GM23338 (cell line): ENCODE measurements around the gene KCNH6. TPM values are rescaled to one million over a fixed set of nuclear protein-coding genes. Genes with fewer than 3 reads are reported as not detected.

Experiments used
- ATAC-seq: fragments of 200-7000 bp; cut with Tn5 transposase; 3 replicates; pipeline ENCODE4 v1.9.1; 2020
- DNase-seq: peaks from one replicate; pipeline ENCODE4 v3.0.0-alpha.2; 2015; ENCODE audit warnings: low spot score
- H2AFZ ChIP-seq: fragments of 200-600 bp; sonication (generic); 2 replicates; pipeline ENCODE4 v1.8.0; 2016; ENCODE audit warnings: antibody characterized with exemption, mild to moderate bottlenecking, moderate library complexity
- H3F3A ChIP-seq: fragments of 200-600 bp; sonication (generic); replicated peaks from 2 replicates; pipeline ENCODE4 v1.8.0; 2017; ENCODE audit warnings: antibody characterized with exemption, mixed run types, low read depth
- H3K27ac ChIP-seq: fragments of 200-600 bp; sonication (generic); 2 replicates; pipeline ENCODE4 v1.6.1; 2016; ENCODE audit warnings: low read depth
- H3K27me3 ChIP-seq: fragments of 200-600 bp; sonication (generic); 2 replicates; pipeline ENCODE4 v1.8.0; 2016; ENCODE audit warnings: mild to moderate bottlenecking, mixed run types, moderate library complexity; ENCODE audit not compliant: insufficient read depth
- H3K36me3 ChIP-seq: fragments of 200-600 bp; sonication (generic); 2 replicates; pipeline ENCODE4 v1.8.0; 2016; ENCODE audit warnings: mild to moderate bottlenecking; ENCODE audit not compliant: insufficient read depth
- H3K4me1 ChIP-seq: fragments of 200-600 bp; sonication (generic); 2 replicates; pipeline ENCODE4 v1.8.0; 2016; ENCODE audit warnings: mild to moderate bottlenecking, moderate library complexity; ENCODE audit not compliant: insufficient read depth
- H3K4me2 ChIP-seq: fragments of 200-600 bp; sonication (generic); 2 replicates; pipeline ENCODE4 v1.7.1; 2017; ENCODE audit warnings: mixed run types
- H3K4me3 ChIP-seq: fragments of 200-600 bp; sonication (generic); 2 replicates; pipeline ENCODE4 v1.6.1; 2016; ENCODE audit warnings: mixed run types
- H3K79me2 ChIP-seq: fragments of 200-600 bp; sonication (generic); replicated peaks from 2 replicates; pipeline ENCODE4 v1.8.0; 2017; ENCODE audit warnings: mild to moderate bottlenecking; ENCODE audit not compliant: insufficient read depth
- H3K9me2 ChIP-seq: fragments of 200-600 bp; sonication (generic); 2 replicates; pipeline ENCODE4 v1.8.0; 2017; ENCODE audit not compliant: insufficient read depth
- H4K20me1 ChIP-seq: fragments of 200-600 bp; sonication (generic); replicated peaks from 2 replicates; pipeline ENCODE4 v1.8.0; 2017; ENCODE audit warnings: mild to moderate bottlenecking; ENCODE audit not compliant: insufficient read depth
- H3K27ac Mint-ChIP-seq: 2 replicates; pipeline ENCODE4 v1.8.0; 2020; ENCODE audit warnings: inconsistent platforms, mild to moderate bottlenecking, moderate library complexity, mixed read lengths
- H3K27me3 Mint-ChIP-seq: 3 replicates; pipeline ENCODE4 v1.8.0; 2022; ENCODE audit warnings: low read depth, mild to moderate bottlenecking, moderate library complexity, mixed read lengths, inconsistent platforms; ENCODE audit not compliant: insufficient read depth, poor library complexity
- H3K36me3 Mint-ChIP-seq: 3 replicates; pipeline ENCODE4 v1.8.0; 2021; ENCODE audit warnings: low read depth, mild to moderate bottlenecking, inconsistent platforms, moderate library complexity, mixed read lengths
- H3K4me1 Mint-ChIP-seq: 3 replicates; pipeline ENCODE4 v1.8.0; 2020; ENCODE audit warnings: mild to moderate bottlenecking, inconsistent platforms, mixed read lengths
- H3K4me3 Mint-ChIP-seq: 3 replicates; pipeline ENCODE4 v1.8.0; 2021; ENCODE audit warnings: moderate library complexity, mild to moderate bottlenecking, inconsistent platforms, mixed read lengths
- H3K9me3 Mint-ChIP-seq: 3 replicates; pipeline ENCODE4 v1.8.0; 2020; ENCODE audit warnings: moderate library complexity, mild to moderate bottlenecking, inconsistent platforms, mixed read lengths
- CREB1 ChIP-seq: fragments of 250-450 bp; sonication (Bioruptor Pico); IDR thresholded peaks from 2 replicates; pipeline ENCODE4 v1.5.0; 2020; ENCODE audit warnings: low read depth, mild to moderate bottlenecking, moderate library complexity
- EZH2phosphoT487 ChIP-seq: fragments of 200-600 bp; sonication (generic); IDR thresholded peaks from one replicate; pipeline ENCODE4 v1.8.1; 2018; ENCODE audit warnings: antibody characterized with exemption; ENCODE audit not compliant: unreplicated experiment
- JUNB ChIP-seq: IDR thresholded peaks from one replicate; pipeline ENCODE4 v1.6.1; 2016; ENCODE audit warnings: antibody characterized with exemption; ENCODE audit not compliant: unreplicated experiment
- POLR2AphosphoS5 ChIP-seq: IDR thresholded peaks from 2 replicates; pipeline ENCODE4 v1.6.1; 2016; ENCODE audit warnings: antibody characterized with exemption, low read depth
- STAT1 ChIP-seq: IDR thresholded peaks from one replicate; pipeline ENCODE4 v1.6.1; 2016; ENCODE audit warnings: antibody characterized with exemption; ENCODE audit not compliant: unreplicated experiment
- ZNF114 ChIP-seq: fragments of 250-450 bp; sonication (Bioruptor Pico); IDR thresholded peaks from 2 replicates; pipeline ENCODE4 v1.5.0; 2020; ENCODE audit warnings: mild to moderate bottlenecking, moderate library complexity
- ZNF331 ChIP-seq: fragments of 250-450 bp; sonication (Bioruptor Pico); IDR thresholded peaks from 2 replicates; pipeline ENCODE4 v1.5.0; 2020; ENCODE audit warnings: low read depth, mild to moderate bottlenecking, moderate library complexity
- polyA plus RNA-seq: library from polyadenylated mRNA; unstranded; fragments of >200 nt; fragmentation: Nextera tagmentation; extraction: Ambion mirVana; gene quantifications from 2 replicates; pipeline ENCODE4 v1.2.1, GENCODE V29; 2016
- total RNA-seq: library from RNA; depleted of rRNA; stranded (reverse); fragments of >200 nt; shearing (Covaris generic); gene quantifications from 2 replicates; pipeline ENCODE4 v1.2.3, GENCODE V29; 2014
- TF ChIP-seq, protein P1 (sequence below): IDR thresholded peaks from 2 replicates; pipeline ENCODE4 v1.6.1; 2016; ENCODE audit warnings: antibody characterized with exemption
- TF ChIP-seq, protein P2 (sequence below): fragments of 250-450 bp; sonication (Bioruptor Pico); IDR thresholded peaks from 2 replicates; pipeline ENCODE4 v1.5.0; 2020; ENCODE audit warnings: mild to moderate bottlenecking, moderate library complexity
- TF ChIP-seq, protein P3 (sequence below): IDR thresholded peaks from one replicate; pipeline ENCODE4 v1.6.1; 2018; ENCODE audit warnings: antibody characterized with exemption; ENCODE audit not compliant: unreplicated experiment

KCNH6 gene
- total and polyA plus RNA-seq, 2 experiments from 2014 or later, result 1.3 to 2.8 TPM

DNA sequence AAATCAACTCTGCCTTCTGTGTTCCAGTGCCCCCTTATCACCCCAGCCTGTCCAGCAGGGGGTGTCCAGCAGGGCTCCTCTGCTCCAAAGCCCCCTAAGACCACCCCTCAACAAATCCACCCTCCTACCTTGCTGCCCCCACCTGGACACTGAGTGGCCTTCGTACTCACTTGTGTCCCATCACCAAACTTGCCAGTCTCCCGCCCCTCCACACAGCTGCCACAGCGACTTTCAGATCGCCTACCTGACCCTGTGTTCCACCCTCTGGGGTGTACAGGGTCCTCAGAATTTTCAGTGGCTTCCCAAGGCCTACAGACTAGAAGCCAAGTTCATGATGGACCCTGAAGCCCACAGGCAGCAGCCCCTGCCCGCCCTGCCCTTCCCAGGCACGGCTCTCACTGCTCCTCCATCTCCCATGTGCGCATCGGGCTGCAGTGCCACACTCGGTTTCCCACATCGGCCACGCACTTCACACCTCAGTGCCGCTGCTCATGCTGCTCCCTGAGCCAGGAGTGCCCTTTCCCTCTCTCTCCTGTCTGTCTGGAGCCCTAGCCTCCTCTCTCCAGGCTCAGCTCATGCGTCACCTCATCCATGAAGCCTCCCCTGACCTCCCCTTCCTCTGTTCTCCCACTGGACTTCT lies 11.8 kb downstream of the KCNH6 start:
- Histone ChIP-seq H3K4me3 (no peak overlapping the region), H3K4me2 (no peak overlapping the region), H3K27me3 (peaks cover 28% of the 10 kb centered on the region), H4K20me1 (no peaks in the 10 kb centered on the region), H3K36me3 (no peaks in the 10 kb centered on the region), H2AFZ (no peak overlapping the region), H3K79me2 (no peaks in the 10 kb centered on the region), H3K9me2 (no peaks in the 10 kb centered on the region), H3K27ac (no peak overlapping the region), H3F3A (no peaks in the 10 kb centered on the region), H3K4me1 (peaks cover 4% of the 10 kb centered on the region; the same call in 1 of the 2 replicates)
- Mint-ChIP-seq H3K4me3 (peak overlapping the region; percentile 12; the same call in 1 of the 3 replicates), H3K36me3 (no peaks in the 10 kb centered on the region; the same call in 1 of the 3 replicates), H3K9me3 (no peaks in the 10 kb centered on the region), H3K27me3 (peaks cover 22% of the 10 kb centered on the region), H3K4me1 (peaks cover 16% of the 10 kb centered on the region; the same call in 2 of the 3 replicates), H3K27ac (no peak overlapping the region)
- TF ChIP-seq POLR2AphosphoS5, result no peak
- no peak for TF ChIP-seq ZNF331 (CRISPR knock-in tag)
- no peak for TF ChIP-seq STAT1
- TF ChIP-seq, protein P1, sequence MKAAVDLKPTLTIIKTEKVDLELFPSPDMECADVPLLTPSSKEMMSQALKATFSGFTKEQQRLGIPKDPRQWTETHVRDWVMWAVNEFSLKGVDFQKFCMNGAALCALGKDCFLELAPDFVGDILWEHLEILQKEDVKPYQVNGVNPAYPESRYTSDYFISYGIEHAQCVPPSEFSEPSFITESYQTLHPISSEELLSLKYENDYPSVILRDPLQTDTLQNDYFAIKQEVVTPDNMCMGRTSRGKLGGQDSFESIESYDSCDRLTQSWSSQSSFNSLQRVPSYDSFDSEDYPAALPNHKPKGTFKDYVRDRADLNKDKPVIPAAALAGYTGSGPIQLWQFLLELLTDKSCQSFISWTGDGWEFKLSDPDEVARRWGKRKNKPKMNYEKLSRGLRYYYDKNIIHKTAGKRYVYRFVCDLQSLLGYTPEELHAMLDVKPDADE, result no peak
- no peak for TF ChIP-seq ZNF114 (CRISPR knock-in tag)
- DNase-seq (no peak), ATAC-seq (no peak)

DNA sequence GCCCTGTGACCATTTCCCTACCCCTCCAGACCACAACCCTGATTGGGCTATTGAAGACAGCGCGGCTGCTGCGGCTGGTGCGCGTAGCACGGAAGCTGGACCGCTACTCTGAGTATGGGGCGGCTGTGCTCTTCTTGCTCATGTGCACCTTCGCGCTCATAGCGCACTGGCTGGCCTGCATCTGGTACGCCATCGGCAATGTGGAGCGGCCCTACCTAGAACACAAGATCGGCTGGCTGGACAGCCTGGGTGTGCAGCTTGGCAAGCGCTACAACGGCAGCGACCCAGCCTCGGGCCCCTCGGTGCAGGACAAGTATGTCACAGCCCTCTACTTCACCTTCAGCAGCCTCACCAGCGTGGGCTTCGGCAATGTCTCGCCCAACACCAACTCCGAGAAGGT lies 12.5 kb downstream of the KCNH6 start:
- Histone ChIP-seq H3K4me2 (no peak overlapping the region), H2AFZ (no peak overlapping the region), H3K4me1 (peaks cover 4% of the 10 kb centered on the region; the same call in 1 of the 2 replicates), H3K4me3 (no peak overlapping the region), H4K20me1 (no peaks in the 10 kb centered on the region), H3K79me2 (no peaks in the 10 kb centered on the region), H3F3A (no peaks in the 10 kb centered on the region), H3K36me3 (no peaks in the 10 kb centered on the region), H3K27ac (no peak overlapping the region), H3K9me2 (no peaks in the 10 kb centered on the region), H3K27me3 (peaks cover 28% of the 10 kb centered on the region)
- DNase-seq (no peak), ATAC-seq (no peak)
- Mint-ChIP-seq H3K27ac (no peak overlapping the region), H3K9me3 (no peaks in the 10 kb centered on the region), H3K27me3 (peaks cover 24% of the 10 kb centered on the region), H3K36me3 (no peaks in the 10 kb centered on the region; the same call in 1 of the 3 replicates), H3K4me3 (no peak overlapping the region), H3K4me1 (peaks cover 18% of the 10 kb centered on the region)
- TF ChIP-seq, protein P2, sequence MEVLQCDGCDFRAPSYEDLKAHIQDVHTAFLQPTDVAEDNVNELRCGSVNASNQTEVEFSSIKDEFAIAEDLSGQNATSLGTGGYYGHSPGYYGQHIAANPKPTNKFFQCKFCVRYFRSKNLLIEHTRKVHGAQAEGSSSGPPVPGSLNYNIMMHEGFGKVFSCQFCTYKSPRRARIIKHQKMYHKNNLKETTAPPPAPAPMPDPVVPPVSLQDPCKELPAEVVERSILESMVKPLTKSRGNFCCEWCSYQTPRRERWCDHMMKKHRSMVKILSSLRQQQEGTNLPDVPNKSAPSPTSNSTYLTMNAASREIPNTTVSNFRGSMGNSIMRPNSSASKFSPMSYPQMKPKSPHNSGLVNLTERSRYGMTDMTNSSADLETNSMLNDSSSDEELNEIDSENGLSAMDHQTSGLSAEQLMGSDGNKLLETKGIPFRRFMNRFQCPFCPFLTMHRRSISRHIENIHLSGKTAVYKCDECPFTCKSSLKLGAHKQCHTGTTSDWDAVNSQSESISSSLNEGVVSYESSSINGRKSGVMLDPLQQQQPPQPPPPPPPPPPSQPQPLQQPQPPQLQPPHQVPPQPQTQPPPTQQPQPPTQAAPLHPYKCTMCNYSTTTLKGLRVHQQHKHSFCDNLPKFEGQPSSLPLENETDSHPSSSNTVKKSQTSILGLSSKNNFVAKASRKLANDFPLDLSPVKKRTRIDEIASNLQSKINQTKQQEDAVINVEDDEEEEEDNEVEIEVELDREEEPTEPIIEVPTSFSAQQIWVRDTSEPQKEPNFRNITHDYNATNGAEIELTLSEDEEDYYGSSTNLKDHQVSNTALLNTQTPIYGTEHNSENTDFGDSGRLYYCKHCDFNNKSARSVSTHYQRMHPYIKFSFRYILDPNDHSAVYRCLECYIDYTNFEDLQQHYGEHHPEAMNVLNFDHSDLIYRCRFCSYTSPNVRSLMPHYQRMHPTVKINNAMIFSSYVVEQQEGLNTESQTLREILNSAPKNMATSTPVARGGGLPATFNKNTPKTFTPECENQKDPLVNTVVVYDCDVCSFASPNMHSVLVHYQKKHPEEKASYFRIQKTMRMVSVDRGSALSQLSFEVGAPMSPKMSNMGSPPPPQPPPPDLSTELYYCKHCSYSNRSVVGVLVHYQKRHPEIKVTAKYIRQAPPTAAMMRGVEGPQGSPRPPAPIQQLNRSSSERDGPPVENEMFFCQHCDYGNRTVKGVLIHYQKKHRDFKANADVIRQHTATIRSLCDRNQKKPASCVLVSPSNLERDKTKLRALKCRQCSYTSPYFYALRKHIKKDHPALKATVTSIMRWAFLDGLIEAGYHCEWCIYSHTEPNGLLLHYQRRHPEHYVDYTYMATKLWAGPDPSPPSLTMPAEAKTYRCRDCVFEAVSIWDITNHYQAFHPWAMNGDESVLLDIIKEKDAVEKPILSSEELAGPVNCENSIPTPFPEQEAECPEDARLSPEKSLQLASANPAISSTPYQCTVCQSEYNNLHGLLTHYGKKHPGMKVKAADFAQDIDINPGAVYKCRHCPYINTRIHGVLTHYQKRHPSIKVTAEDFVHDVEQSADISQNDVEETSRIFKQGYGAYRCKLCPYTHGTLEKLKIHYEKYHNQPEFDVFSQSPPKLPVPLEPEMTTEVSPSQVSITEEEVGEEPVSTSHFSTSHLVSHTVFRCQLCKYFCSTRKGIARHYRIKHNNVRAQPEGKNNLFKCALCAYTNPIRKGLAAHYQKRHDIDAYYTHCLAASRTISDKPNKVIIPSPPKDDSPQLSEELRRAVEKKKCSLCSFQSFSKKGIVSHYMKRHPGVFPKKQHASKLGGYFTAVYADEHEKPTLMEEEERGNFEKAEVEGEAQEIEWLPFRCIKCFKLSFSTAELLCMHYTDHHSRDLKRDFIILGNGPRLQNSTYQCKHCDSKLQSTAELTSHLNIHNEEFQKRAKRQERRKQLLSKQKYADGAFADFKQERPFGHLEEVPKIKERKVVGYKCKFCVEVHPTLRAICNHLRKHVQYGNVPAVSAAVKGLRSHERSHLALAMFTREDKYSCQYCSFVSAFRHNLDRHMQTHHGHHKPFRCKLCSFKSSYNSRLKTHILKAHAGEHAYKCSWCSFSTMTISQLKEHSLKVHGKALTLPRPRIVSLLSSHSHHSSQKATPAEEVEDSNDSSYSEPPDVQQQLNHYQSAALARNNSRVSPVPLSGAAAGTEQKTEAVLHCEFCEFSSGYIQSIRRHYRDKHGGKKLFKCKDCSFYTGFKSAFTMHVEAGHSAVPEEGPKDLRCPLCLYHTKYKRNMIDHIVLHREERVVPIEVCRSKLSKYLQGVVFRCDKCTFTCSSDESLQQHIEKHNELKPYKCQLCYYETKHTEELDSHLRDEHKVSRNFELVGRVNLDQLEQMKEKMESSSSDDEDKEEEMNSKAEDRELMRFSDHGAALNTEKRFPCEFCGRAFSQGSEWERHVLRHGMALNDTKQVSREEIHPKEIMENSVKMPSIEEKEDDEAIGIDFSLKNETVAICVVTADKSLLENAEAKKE (CRISPR knock-in tag), result no peak
- no peak for TF ChIP-seq POLR2AphosphoS5
- no peak for TF ChIP-seq ZNF331 (CRISPR knock-in tag)
- no peak for TF ChIP-seq CREB1 (CRISPR knock-in tag)
- TF ChIP-seq JUNB, result no peak
- no peak for TF ChIP-seq EZH2phosphoT487
- TF ChIP-seq, protein P3, sequence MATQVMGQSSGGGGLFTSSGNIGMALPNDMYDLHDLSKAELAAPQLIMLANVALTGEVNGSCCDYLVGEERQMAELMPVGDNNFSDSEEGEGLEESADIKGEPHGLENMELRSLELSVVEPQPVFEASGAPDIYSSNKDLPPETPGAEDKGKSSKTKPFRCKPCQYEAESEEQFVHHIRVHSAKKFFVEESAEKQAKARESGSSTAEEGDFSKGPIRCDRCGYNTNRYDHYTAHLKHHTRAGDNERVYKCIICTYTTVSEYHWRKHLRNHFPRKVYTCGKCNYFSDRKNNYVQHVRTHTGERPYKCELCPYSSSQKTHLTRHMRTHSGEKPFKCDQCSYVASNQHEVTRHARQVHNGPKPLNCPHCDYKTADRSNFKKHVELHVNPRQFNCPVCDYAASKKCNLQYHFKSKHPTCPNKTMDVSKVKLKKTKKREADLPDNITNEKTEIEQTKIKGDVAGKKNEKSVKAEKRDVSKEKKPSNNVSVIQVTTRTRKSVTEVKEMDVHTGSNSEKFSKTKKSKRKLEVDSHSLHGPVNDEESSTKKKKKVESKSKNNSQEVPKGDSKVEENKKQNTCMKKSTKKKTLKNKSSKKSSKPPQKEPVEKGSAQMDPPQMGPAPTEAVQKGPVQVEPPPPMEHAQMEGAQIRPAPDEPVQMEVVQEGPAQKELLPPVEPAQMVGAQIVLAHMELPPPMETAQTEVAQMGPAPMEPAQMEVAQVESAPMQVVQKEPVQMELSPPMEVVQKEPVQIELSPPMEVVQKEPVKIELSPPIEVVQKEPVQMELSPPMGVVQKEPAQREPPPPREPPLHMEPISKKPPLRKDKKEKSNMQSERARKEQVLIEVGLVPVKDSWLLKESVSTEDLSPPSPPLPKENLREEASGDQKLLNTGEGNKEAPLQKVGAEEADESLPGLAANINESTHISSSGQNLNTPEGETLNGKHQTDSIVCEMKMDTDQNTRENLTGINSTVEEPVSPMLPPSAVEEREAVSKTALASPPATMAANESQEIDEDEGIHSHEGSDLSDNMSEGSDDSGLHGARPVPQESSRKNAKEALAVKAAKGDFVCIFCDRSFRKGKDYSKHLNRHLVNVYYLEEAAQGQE, result no peak
